Measurements from ENCODE around the gene TTC7B.

GRCh38 chr14:90641615-90642243 lies 174.5 kb downstream of the TTC7B start:
- TF ChIP-seq CTCF (IDR thresholded peaks at IDR 0.05; ENCODE audit: insufficient read depth, low read length, poor library complexity, severe bottlenecking) = no peak
- no peak for TF ChIP-seq EZH2phosphoT487 (conservative IDR thresholded peaks at IDR 0.05; ENCODE audit: low read length)

All from SU-DHL-6 (cell line).